GM23248 (cell line): ENCODE measurements around the gene RASL11B. TPM values are rescaled to one million over a fixed set of nuclear protein-coding genes. Genes with fewer than 3 reads are reported as not detected.
A peak's percentile ranks its signal among the peaks of the same experiment; 100 is the strongest.

Experiments
- DNase-seq: peaks from one replicate; pipeline ENCODE4 v3.0.0-alpha.2; 2015
- H2AFZ ChIP-seq: fragments of 200-600 bp; sonication (generic); 2 replicates; pipeline ENCODE4 v1.6.1; 2016; ENCODE audit warnings: antibody characterized with exemption
- H3F3A ChIP-seq: fragments of 200-600 bp; sonication (generic); 2 replicates; pipeline ENCODE4 v1.6.1; 2016; ENCODE audit warnings: mild to moderate bottlenecking, antibody characterized with exemption, mixed run types; ENCODE audit not compliant: insufficient read depth
- H3K27ac ChIP-seq: fragments of 200-600 bp; sonication (generic); 2 replicates; pipeline ENCODE4 v1.5.1; 2016; ENCODE audit warnings: mild to moderate bottlenecking
- H3K27me3 ChIP-seq: fragments of 200-600 bp; sonication (generic); replicated peaks from 2 replicates; pipeline ENCODE4 v1.6.1; 2016; ENCODE audit warnings: mild to moderate bottlenecking; ENCODE audit not compliant: insufficient read depth
- H3K36me3 ChIP-seq: fragments of 200-600 bp; sonication (generic); 2 replicates; pipeline ENCODE4 v1.6.1; 2016; ENCODE audit warnings: low read depth, mild to moderate bottlenecking
- H3K4me1 ChIP-seq: fragments of 200-600 bp; sonication (generic); 2 replicates; pipeline ENCODE4 v1.6.1; 2016; ENCODE audit warnings: mild to moderate bottlenecking; ENCODE audit not compliant: insufficient read depth
- H3K4me2 ChIP-seq: fragments of 200-600 bp; sonication (generic); one replicate; pipeline ENCODE4 v1.6.1; 2016; ENCODE audit warnings: mild to moderate bottlenecking; ENCODE audit not compliant: unreplicated experiment
- H3K4me3 ChIP-seq: fragments of 200-600 bp; sonication (generic); 2 replicates; pipeline ENCODE4 v1.5.1; 2016; ENCODE audit warnings: mild to moderate bottlenecking
- H3K79me2 ChIP-seq: fragments of 200-600 bp; sonication (generic); 2 replicates; pipeline ENCODE4 v1.6.1; 2016; ENCODE audit warnings: mild to moderate bottlenecking; ENCODE audit not compliant: insufficient read depth
- H3K9ac ChIP-seq: fragments of 200-600 bp; sonication (generic); 2 replicates; pipeline ENCODE4 v1.6.1; 2016; ENCODE audit warnings: mild to moderate bottlenecking
- H3K9me2 ChIP-seq: fragments of 200-600 bp; sonication (generic); 2 replicates; pipeline ENCODE4 v1.6.1; 2016; ENCODE audit warnings: mixed run types, mild to moderate bottlenecking, moderate library complexity; ENCODE audit not compliant: insufficient read depth
- H3K9me3 ChIP-seq: fragments of 200-600 bp; sonication (generic); one replicate; pipeline ENCODE4 v1.6.1; 2017; ENCODE audit warnings: low read depth
- H4K20me1 ChIP-seq: fragments of 200-600 bp; sonication (generic); 2 replicates; pipeline ENCODE4 v1.6.0; 2016; ENCODE audit not compliant: insufficient read depth
- EZH2 ChIP-seq: fragments of 200-600 bp; sonication (generic); IDR thresholded peaks from 2 replicates; pipeline ENCODE4 v1.6.1; 2018; ENCODE audit warnings: antibody characterized with exemption, mild to moderate bottlenecking; ENCODE audit not compliant: insufficient read depth, poor library complexity, severe bottlenecking
- EZH2phosphoT487 ChIP-seq: fragments of 200-600 bp; sonication (generic); IDR thresholded peaks from 2 replicates; pipeline ENCODE4 v1.6.1; 2018; ENCODE audit warnings: antibody characterized with exemption, moderate library complexity, mild to moderate bottlenecking, low read depth; ENCODE audit not compliant: insufficient read depth
- WGBS, 2 experiments: methylation state at CpG; one replicate each; pipeline ENCODE4 v1.1.6; 2015 to 2017; ENCODE audit warnings: low lambda C conversion rate in 2 of 2, low coverage in 1 of 2; ENCODE audit errors: missing lambda C conversion rate in 2 of 2; 5-methylcytosine and 5-hydroxymethylcytosine counted together
- in situ Hi-C: fragments of 300-500 bp; cut with MboI; formaldehyde crosslinking; loops from 2 replicates; pipeline ENCODE4 v1.15.0; 2020
- polyA plus RNA-seq: library from polyadenylated mRNA; unstranded; fragments of >200 nt; fragmentation: Nextera tagmentation; extraction: Ambion mirVana; gene quantifications from 2 replicates; pipeline ENCODE4 v1.2.1, GENCODE V29; 2016
- total RNA-seq: library from RNA; depleted of rRNA; stranded (reverse); fragments of >200 nt; shearing (Covaris generic); gene quantifications from 2 replicates; pipeline ENCODE4 v1.2.3, GENCODE V29; 2014

The RASL11B gene
- total and polyA plus RNA-seq, 2 experiments from 2014 or later = 0.11 TPM; not detected in 1

- no peaks in the 10 kb centered on the region for H3K36me3 ChIP-seq
- H3K9me3 ChIP-seq = no peaks in the 10 kb centered on the region
- 72% methylated on average over 4 of the region's 4 CpGs for WGBS, 2 experiments
- H3K4me3 ChIP-seq = no peak overlapping the region
- no peak overlapping the region for H3K27ac ChIP-seq
- DNase-seq = no peak
- no peaks in the 10 kb centered on the region for H3K4me1 ChIP-seq
- H2AFZ ChIP-seq = no peak overlapping the region
- 0 out of 2 replicates have a peak, but pooled peaks cover 9% of the 10 kb centered on the region for H3F3A ChIP-seq
- H3K9ac ChIP-seq = no peak overlapping the region
- no peaks in the 10 kb centered on the region for H3K9me2 ChIP-seq
- H3K4me2 ChIP-seq = no peak overlapping the region
- H3K79me2 ChIP-seq = no peaks in the 10 kb centered on the region
- TF ChIP-seq EZH2phosphoT487 (no peak), EZH2 (no peak)
- in situ Hi-C loops = no loop called here
- no peaks in the 10 kb centered on the region for H4K20me1 ChIP-seq
- H3K27me3 ChIP-seq = no peaks in the 10 kb centered on the region
Measured at GRCh38 chr4:52867163-52867562, 5.0 kb downstream of the RASL11B start.

GRCh38 chr4:52868133-52868532 is 6.0 kb downstream of the RASL11B start:
- no peaks in the 10 kb centered on the region for H3K9me2 ChIP-seq
- 0 out of 2 replicates have a peak, but pooled peaks cover 9% of the 10 kb centered on the region for H3F3A ChIP-seq
- no peak for TF ChIP-seq EZH2
- TF ChIP-seq EZH2phosphoT487 = no peak
- in situ Hi-C loops = no loop called here
- H3K4me3 ChIP-seq = no peak overlapping the region
- no peaks in the 10 kb centered on the region for H3K79me2 ChIP-seq
- no peak for DNase-seq
- WGBS, 2 experiments = 67 to 70% methylated on average over 7 to 8 of the region's 8 CpGs
- H3K9ac ChIP-seq = no peak overlapping the region
- no peaks in the 10 kb centered on the region for H4K20me1 ChIP-seq
- no peaks in the 10 kb centered on the region for H3K9me3 ChIP-seq
- no peaks in the 10 kb centered on the region for H3K27me3 ChIP-seq
- H3K4me1 ChIP-seq = no peaks in the 10 kb centered on the region
- no peak overlapping the region for H2AFZ ChIP-seq
- no peak overlapping the region for H3K27ac ChIP-seq
- H3K36me3 ChIP-seq = no peaks in the 10 kb centered on the region
- no peak overlapping the region for H3K4me2 ChIP-seq

GRCh38 chr4:52869196-52869595 is 7.1 kb downstream of the RASL11B start:
- Histone ChIP-seq H3K27ac (no peak overlapping the region), H3K4me2 (peak overlapping the region; percentile 42), H3K27me3 (no peaks in the 10 kb centered on the region), H3K4me3 (no peak overlapping the region; the same call in 1 of the 2 replicates), H3K79me2 (no peaks in the 10 kb centered on the region), H4K20me1 (no peaks in the 10 kb centered on the region), H3K4me1 (no peaks in the 10 kb centered on the region), H3K9me3 (no peaks in the 10 kb centered on the region), H2AFZ (no peak overlapping the region), H3K36me3 (no peaks in the 10 kb centered on the region), H3F3A (0 out of 2 replicates have a peak, but pooled peaks cover 9% of the 10 kb centered on the region), H3K9ac (no peak overlapping the region; the same call in 1 of the 2 replicates), H3K9me2 (no peaks in the 10 kb centered on the region)
- in situ Hi-C loops = no loop called here
- WGBS, 2 experiments = 11 to 20% methylated on average over 12 of the region's 12 CpGs
- TF ChIP-seq EZH2phosphoT487 (no peak), EZH2 (no peak)
- peak; percentile 63 for DNase-seq

GRCh38 chr4:52869656-52870055 is 7.5 kb downstream of the RASL11B start:
- no peaks in the 10 kb centered on the region for H3K4me1 ChIP-seq
- no peak overlapping the region; the same call in 1 of the 2 replicates for H3K4me3 ChIP-seq
- 17 to 31% methylated on average over 1 of the region's 1 CpG for whole genome bisulfite sequencing, 2 experiments
- no peaks in the 10 kb centered on the region for H3K9me3 ChIP-seq
- no peak overlapping the region for H2AFZ ChIP-seq
- in situ Hi-C loops = no loop called here
- H3K27me3 ChIP-seq = no peaks in the 10 kb centered on the region
- no peak for DNase-seq
- H3K27ac ChIP-seq = no peak overlapping the region
- H3K4me2 ChIP-seq = peak overlapping the region; percentile 42
- TF ChIP-seq EZH2 (no peak), EZH2phosphoT487 (no peak)
- H3F3A ChIP-seq = 0 out of 2 replicates have a peak, but pooled peaks cover 4% of the 10 kb centered on the region
- no peaks in the 10 kb centered on the region for H3K79me2 ChIP-seq
- no peaks in the 10 kb centered on the region for H3K9me2 ChIP-seq
- H3K36me3 ChIP-seq = no peaks in the 10 kb centered on the region
- H3K9ac ChIP-seq = no peak overlapping the region; the same call in 1 of the 2 replicates
- no peaks in the 10 kb centered on the region for H4K20me1 ChIP-seq
